HL-60 (cell line): ENCODE measurements around the gene RAB10.
"Not testable (repeated sequence)": the region's sequence is repeated elsewhere in the genome, so short reads cannot be mapped to it uniquely, and the experiment has no call there.

ENCODE experiments used
- DNase-seq, 2 experiments: peaks; one replicate each; pipeline ENCODE4 v3.0.0-alpha.2; 2010 to 2020; ENCODE audit warnings: low read depth in 1 of 2, low spot score in 1 of 2
- H3K27ac ChIP-seq: fragments of 250-450 bp; sonication (Bioruptor Pico); replicated peaks from 2 replicates; pipeline ENCODE4 v1.5.1; 2020; ENCODE audit warnings: mild to moderate bottlenecking, moderate library complexity
- H3K27me3 ChIP-seq: fragments of 250-450 bp; sonication (Bioruptor Pico); 2 replicates; pipeline ENCODE4 v1.5.1; 2021; ENCODE audit warnings: mild to moderate bottlenecking, moderate library complexity; ENCODE audit not compliant: insufficient read depth, poor library complexity, severe bottlenecking
- H3K4me3 ChIP-seq: replicated peaks from 2 replicates; pipeline ENCODE4 v1.5.1; 2011; ENCODE audit warnings: mild to moderate bottlenecking, control low read depth, low read length; ENCODE audit not compliant: insufficient read depth
- CTCF ChIP-seq: IDR thresholded peaks from one replicate; pipeline ENCODE4 v1.5.1; 2011; ENCODE audit warnings: low read length, control low read depth, inconsistent platforms; ENCODE audit not compliant: insufficient read depth
- GABPA ChIP-seq: IDR thresholded peaks from 2 replicates; pipeline ENCODE4 v1.6.1; 2012; ENCODE audit warnings: low read depth
- POLR2AphosphoS5 ChIP-seq: IDR thresholded peaks from 2 replicates; pipeline ENCODE4 v1.6.1; 2012; ENCODE audit warnings: low read depth
- REST ChIP-seq: IDR thresholded peaks from 2 replicates; pipeline ENCODE4 v1.6.1; 2012; ENCODE audit warnings: low read depth; ENCODE audit not compliant: insufficient replicate concordance
- SPI1 ChIP-seq: IDR thresholded peaks from 2 replicates; pipeline ENCODE4 v1.6.1; 2012; ENCODE audit warnings: low read depth, mild to moderate bottlenecking, borderline replicate concordance

The RAB10 gene

DNA sequence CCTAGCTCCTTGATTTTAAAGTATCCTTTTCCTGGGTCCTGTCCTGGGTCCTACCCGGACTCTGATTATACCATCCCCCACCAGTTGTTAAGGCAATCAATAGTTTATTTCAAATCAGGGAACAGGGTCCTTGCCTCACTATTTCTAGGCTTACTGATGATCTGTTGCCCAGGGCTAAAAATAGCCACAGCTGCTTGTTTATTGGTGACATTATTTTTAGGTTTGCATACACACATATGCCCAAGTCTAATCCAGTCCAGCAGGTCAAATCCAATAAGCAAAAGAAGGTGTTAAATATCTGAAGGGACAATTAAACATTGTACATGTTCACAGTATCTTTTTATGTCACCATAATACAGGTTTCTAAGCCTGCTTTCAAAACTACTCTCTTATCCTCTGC is 66.0 kb downstream of the RAB10 start:
- H3K27ac ChIP-seq: no peak overlapping the region
- no peaks in the 10 kb centered on the region for H3K27me3 ChIP-seq
- no peak for TF ChIP-seq CTCF
- TF ChIP-seq POLR2AphosphoS5: no peak
- TF ChIP-seq GABPA: no peak
- no peak for TF ChIP-seq REST
- no peak for TF ChIP-seq SPI1
- no peak overlapping the region for H3K4me3 ChIP-seq
- no peak for DNase-seq

- no peak overlapping the region for H3K4me3 ChIP-seq
- no peak for TF ChIP-seq REST
- no peak for TF ChIP-seq GABPA
- no peak overlapping the region for H3K27ac ChIP-seq
- no peaks in the 10 kb centered on the region for H3K27me3 ChIP-seq
- DNase-seq: no peak
Measured at GRCh38 chr2:26100384-26100783, 66.5 kb downstream of the RAB10 start.

- no peak for DNase-seq
- no peaks in the 10 kb centered on the region for H3K27me3 ChIP-seq
- no peak for TF ChIP-seq GABPA
- TF ChIP-seq SPI1: no peak
- no peak for TF ChIP-seq POLR2AphosphoS5
- TF ChIP-seq REST: no peak
- no peak for TF ChIP-seq CTCF
- H3K27ac ChIP-seq: no peak overlapping the region
- no peak overlapping the region for H3K4me3 ChIP-seq
Measured at GRCh38 chr2:26103752-26104151, 69.9 kb downstream of the RAB10 start.

DNA sequence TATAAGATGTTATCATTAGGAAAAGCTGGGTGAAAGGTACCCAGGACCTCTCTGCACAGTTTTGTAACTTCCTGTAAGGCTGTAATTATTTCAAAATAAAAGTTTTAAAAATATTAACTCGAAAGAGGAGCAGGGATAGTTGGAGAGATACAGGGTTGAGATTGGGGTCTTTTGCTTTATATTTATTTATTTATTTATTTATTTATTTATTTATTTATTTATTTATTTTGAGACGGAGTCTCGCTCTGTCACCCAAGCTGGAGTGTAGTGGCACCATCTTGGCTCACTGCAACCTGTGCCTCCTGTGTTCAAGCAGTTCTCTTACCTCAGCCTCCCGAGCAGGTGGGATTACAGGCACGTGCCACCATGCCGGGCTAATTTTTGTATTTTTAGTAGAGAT is 74.8 kb downstream of the RAB10 start:
- H3K27me3 ChIP-seq, H3K27ac ChIP-seq, DNase-seq, H3K4me3 ChIP-seq: not testable (repeated sequence)
